D721Med (cell line): ENCODE results near the gene RHOH.

ENCODE experiments used
- DNase-seq: peaks from one replicate; pipeline ENCODE4 v3.0.0; 2011; ENCODE audit warnings: low spot score; ENCODE audit not compliant: insufficient read length
- FAIRE-seq: peaks from 2 replicates; lab custom pipeline; 2011; peaks lifted over from hg19 to GRCh38; lab: Jason Lieb, UNC
- CTCF ChIP-seq: IDR thresholded peaks from 2 replicates; pipeline ENCODE4 v1.5.1; 2012; ENCODE audit warnings: mild to moderate bottlenecking, control low read depth; ENCODE audit not compliant: insufficient read depth; ENCODE audit errors: missing control alignments

Gene RHOH

GRCh38 chr4:40212674-40213527, 16.1 kb downstream of the RHOH start:
- DNase-seq (no peak), FAIRE-seq (no peak)
- no peak for TF ChIP-seq CTCF

- no peak for TF ChIP-seq CTCF
- FAIRE-seq (no peak), DNase-seq (no peak)
Observed at GRCh38 chr4:40214038-40214437, 17.2 kb downstream of the RHOH start.

GRCh38 chr4:40214661-40215418, 18.0 kb downstream of the RHOH start:
- FAIRE-seq (no peak), DNase-seq (no peak)
- TF ChIP-seq CTCF, result no peak

GRCh38 chr4:40216622-40217366, 20.0 kb downstream of the RHOH start:
- FAIRE-seq, result no peak
- DNase-seq, result no peak
- TF ChIP-seq CTCF, result no peak

- no peak for DNase-seq
- FAIRE-seq, result no peak
- TF ChIP-seq CTCF, result no peak
Observed at GRCh38 chr4:40221744-40222143, 24.9 kb downstream of the RHOH start.

- no peak for DNase-seq
- no peak for FAIRE-seq
- TF ChIP-seq CTCF, result no peak
Observed at GRCh38 chr4:40223343-40223742, 26.5 kb downstream of the RHOH start.
